Hematopoietic multipotent progenitor cell treated with erythropoietin and hydrocortisone succinate and interleukin-3 and kit ligand, for 8 days (in vitro differentiated cells): ENCODE results near the gene RNF223.
A peak's percentile ranks its signal among the peaks of the same experiment; 100 is the strongest.
"Not testable (repeated sequence)": the region's sequence is repeated elsewhere in the genome, so short reads cannot be mapped to it uniquely, and the experiment has no call there.

ENCODE experiments used
- DNase-seq: peaks from one replicate; pipeline ENCODE4 v3.0.0-alpha.2; 2015

RNF223 gene

GRCh38 chr1:1041873-1042272 lies 32.2 kb downstream of the RNF223 start:
- DNase-seq: no peak

GRCh38 chr1:1041092-1041523 lies 33.0 kb downstream of the RNF223 start:
- DNase-seq: no peak

GRCh38 chr1:1040004-1040991 lies 33.8 kb downstream of the RNF223 start:
- peak; percentile 60 for DNase-seq

GRCh38 chr1:1039145-1039910 lies 34.8 kb downstream of the RNF223 start:
- DNase-seq: no peak

- no peak for DNase-seq
These were observed 35.4 kb downstream of the RNF223 start for GRCh38 chr1:1038694-1039093.

- DNase-seq: no peak
These were observed 36.5 kb downstream of the RNF223 start for GRCh38 chr1:1037366-1038327.

- DNase-seq: no peak
These were observed 38.7 kb downstream of the RNF223 start for GRCh38 chr1:1035291-1035943.

- DNase-seq: no peak
These were observed 39.7 kb downstream of the RNF223 start for GRCh38 chr1:1034439-1034781.

- no peak for DNase-seq
These were observed 40.2 kb downstream of the RNF223 start for GRCh38 chr1:1033731-1034438.

GRCh38 chr1:1033009-1033587 lies 41.0 kb downstream of the RNF223 start:
- peak; percentile 72 for DNase-seq

GRCh38 chr1:1032424-1032823 lies 41.7 kb downstream of the RNF223 start:
- peak; percentile 11 for DNase-seq

- DNase-seq: no peak
These were observed 42.4 kb downstream of the RNF223 start for GRCh38 chr1:1031659-1032235.

GRCh38 chr1:1030867-1031658 lies 43.0 kb downstream of the RNF223 start:
- DNase-seq: not testable (repeated sequence)

GRCh38 chr1:1027791-1028190 lies 46.3 kb downstream of the RNF223 start:
- no peak for DNase-seq

- DNase-seq: no peak
These were observed 47.3 kb downstream of the RNF223 start for GRCh38 chr1:1026599-1027413.

- DNase-seq: no peak
These were observed 48.4 kb downstream of the RNF223 start for GRCh38 chr1:1025730-1026129.

- no peak for DNase-seq
These were observed 49.1 kb downstream of the RNF223 start for GRCh38 chr1:1024771-1025699.
